Measurements from ENCODE around the gene DGKG. TPM values are rescaled to one million over a fixed set of nuclear protein-coding genes. Genes with fewer than 3 reads are reported as not detected.
A peak's percentile ranks its signal among the peaks of the same experiment; 100 is the strongest.

Gene DGKG
- total RNA-seq, 1 donor from 2014 or later = 48.7 TPM

DNA sequence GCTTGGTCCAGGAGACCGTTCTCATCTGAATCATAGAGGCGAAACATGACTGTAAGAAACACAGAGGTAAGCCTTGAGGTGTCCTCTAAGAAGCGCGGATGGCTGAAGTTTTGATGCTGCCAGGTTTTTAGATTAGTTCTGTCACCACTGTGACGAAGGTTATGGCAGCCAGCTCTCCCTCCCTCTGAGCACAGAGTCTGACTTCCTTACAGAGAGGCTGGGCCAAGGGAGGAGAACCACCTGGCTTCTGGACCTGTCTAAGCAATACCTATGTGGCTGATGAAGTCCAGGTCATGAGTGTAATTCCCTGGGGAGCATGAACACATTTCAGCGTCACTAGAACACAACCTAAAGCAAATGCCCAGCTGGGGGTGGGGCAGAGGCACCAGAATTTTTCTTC is 77.4 kb downstream of the DGKG start:
- intact Hi-C loops (cut with DNase I) = no loop called here
- DNase-seq (ENCODE audit: low spot score) = no peak

DNA sequence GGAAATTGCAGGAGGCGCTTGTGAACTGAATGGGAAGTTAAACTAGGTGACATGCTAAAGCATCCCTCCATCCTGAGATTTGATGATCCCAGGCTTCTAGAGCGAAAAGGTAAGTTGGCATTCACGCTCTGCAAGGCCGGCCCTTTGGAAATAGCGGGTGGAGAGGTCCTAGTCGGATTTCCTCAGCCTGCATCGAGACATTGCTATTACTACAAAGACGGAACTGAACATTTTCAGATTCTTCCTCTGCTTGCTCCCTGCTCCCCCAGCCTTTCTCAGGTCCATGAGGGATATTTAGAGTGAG is 77.7 kb downstream of the DGKG start:
- intact Hi-C loops (cut with DNase I) = no loop called here
- no peak for DNase-seq (ENCODE audit: low spot score)

DNA sequence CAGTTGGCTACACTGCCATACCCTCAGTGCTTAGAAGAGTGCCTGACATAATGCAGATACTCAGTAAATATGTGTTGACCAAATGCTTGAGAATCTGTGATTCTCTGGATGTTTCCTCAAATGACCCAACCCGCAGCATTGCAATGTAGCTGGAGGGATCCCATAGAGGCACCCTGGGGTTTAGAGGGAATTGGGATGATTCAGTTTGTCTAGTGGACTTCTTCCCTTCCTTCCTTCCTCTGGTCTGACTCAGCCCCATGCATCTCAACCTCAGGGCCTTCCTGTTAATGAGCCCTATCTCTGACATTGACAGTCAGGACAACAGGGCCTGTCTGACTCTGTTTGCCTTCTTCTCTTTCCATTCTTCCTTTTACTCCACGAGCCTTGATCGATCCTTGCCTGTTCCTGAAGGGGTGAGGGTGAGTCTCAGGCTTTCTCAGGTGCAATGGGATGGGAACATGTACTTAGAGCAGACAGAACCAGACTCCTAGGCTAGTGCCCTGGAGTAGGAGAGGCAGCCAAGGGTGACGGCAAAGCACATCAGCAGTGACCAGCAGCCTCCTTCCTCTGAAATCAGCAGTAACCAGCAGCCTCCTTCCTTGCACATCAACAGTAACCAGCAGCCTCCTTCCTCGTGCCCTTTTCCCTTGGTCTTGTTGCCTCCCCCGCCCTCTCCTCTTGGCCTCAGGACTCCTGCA is 78.2 kb downstream of the DGKG start:
- intact Hi-C loops (cut with DNase I) = no loop called here
- no peak for DNase-seq (ENCODE audit: low spot score)

DNA sequence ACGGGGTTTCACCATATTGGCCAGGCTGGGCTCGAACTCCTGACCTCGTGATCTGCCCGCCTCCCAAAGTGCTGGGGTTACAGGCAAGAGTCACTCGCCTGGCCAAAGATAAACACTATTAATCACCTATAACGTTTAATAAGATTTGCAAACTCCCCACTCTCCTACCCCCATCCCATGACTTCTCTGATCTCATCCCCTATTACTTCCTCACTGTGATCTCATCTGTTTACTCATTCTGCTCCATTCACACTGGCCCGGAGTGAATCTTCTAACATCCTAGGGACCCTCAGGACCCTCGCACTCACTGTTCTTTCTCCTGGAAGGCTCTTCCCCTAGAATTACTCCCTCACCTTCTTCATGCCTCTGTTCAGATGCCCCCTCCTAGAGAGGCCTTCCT is 78.9 kb downstream of the DGKG start:
- intact Hi-C loops (cut with DNase I) = no loop called here
- no peak for DNase-seq (ENCODE audit: low spot score)

DNA sequence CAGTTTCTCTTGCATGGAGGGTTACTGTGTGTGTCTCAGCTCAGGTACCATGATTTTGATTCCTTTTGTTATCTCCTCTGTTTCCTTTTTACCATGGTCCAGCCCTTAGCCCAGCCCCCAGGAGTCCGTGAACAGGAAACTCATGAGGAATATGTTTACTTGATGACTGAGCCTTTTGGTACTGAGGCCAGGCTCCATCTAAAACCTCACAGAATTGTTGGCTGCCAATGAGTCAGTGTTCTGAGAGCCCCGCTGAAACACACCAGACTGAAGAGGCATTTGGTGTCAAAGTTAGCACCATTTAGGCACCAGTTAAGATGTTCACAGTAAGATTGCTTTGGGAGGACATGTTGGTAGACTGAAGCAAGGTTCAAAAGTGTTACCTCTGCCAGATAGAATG is 80.9 kb downstream of the DGKG start:
- no peak for DNase-seq (ENCODE audit: low spot score)
- intact Hi-C loops (cut with DNase I) = no loop called here

DNA sequence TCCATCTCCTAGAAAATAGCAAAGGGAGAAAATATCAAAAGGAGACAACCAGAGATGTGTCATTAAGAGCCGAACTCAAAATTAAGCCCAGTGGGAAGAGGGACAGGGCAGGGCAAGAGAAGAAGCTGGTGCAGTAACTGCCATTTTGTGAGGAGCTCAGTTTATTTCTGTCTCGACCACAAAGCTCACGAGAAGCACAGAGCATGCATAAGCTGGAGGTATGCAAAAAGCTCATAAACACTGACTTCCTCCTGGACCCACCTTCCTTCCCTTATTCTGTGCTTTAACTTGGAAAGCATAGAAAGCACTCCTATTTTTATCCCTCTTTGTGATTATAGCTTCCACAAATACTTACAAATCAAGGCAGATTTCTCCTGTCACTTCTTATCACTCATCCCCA is 81.3 kb downstream of the DGKG start:
- intact Hi-C loops (cut with DNase I) = no loop called here
- DNase-seq (ENCODE audit: low spot score) = no peak

DNA sequence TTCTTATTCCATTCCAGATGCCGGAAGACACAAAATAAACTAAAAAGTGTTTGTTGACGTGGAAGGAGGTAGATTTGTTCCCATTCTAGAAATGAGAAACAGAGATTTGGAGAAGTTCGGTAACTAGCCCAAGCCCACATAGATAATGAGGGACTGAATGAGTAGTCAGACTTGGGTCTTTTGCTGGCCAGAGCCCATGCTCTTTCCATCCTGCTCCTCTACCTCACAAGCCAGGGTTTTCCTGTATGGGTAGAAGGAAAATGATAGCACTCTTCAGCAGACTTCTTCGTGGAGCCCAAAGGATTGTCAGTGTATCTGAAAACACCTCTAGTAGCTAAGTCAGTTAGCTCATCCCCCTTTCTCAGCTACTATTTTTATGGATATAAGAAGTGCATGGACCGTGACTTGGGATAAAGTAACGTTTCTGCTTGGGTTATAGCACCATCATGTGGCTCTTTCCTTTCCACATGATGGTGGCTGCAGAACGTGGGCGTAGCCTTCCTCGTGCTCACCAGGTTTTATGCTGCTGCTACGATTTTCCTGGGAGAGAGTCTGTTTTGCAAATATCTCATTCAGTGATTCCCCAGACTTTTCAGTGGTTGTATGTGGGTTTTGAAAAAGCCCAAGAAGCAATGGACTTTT is 84.6 kb downstream of the DGKG start:
- intact Hi-C loops (cut with DNase I) = no loop called here
- DNase-seq (ENCODE audit: low spot score) = no peak

DNA sequence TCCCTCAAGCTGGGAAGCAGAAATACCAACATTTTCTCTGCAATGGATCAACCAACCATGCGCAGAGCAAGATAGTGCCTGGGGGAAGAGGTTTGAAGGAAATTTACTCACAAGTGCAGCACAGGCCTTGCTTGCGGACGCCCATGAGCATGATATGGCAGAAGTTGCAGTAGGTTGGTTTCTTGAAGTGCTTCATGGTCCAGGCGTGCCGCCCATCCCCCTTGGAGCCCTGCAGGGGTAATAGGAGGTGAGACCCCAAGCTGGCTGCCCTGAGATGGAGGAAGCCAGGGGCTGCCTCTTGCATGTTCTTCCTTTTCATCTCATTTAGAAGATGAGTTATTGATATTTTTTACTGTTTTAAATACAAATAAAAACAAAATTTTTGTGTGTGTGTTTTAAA is 86.6 kb downstream of the DGKG start:
- DNase-seq (ENCODE audit: low spot score) = no peak
- intact Hi-C loops (cut with DNase I) = no loop called here

DNA sequence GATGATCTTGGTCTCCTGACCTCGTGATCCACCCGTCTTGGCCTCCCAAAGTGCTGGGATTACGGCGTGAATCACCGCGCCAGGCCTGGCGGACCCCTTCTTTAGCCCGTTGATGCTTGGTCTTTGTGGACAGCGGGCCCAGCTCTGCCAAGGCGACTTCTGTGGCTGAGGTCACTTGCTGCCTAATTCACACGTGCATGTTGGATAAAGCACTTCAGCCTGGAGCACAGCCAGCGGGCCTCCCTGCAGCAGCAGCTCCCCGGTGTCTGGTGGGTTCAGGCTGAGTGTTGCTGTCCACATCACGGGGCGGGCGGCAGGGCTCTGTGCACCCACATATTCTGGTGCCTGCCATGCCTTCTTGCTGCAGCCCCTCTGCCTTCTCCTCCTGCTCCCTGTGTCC is 88.4 kb downstream of the DGKG start:
- peak; percentile 41 for DNase-seq (ENCODE audit: low spot score)
- intact Hi-C loops (cut with DNase I) = no loop called here

DNA sequence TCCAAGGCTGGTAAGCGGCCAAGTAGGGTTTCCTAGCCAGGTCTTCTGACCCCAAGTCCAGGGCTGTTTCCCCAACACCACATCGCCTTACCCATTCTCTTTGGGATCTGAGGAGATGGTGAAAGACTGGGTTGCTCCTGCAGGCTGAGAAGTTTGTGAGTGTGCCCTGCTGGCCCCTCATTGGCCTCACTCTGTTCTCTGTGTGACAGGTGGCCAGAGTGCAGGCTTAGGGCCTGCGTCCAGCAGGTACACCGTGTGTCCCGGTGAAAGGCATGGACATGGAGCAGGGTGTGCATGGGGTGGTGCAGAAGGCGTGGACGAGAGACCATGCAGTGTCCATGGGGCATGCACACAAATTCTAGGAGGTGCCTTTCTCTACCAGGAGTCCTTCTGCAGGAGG is 91.3 kb downstream of the DGKG start:
- intact Hi-C loops (cut with DNase I) = no loop called here
- peak; percentile 31 for DNase-seq (ENCODE audit: low spot score)

DNA sequence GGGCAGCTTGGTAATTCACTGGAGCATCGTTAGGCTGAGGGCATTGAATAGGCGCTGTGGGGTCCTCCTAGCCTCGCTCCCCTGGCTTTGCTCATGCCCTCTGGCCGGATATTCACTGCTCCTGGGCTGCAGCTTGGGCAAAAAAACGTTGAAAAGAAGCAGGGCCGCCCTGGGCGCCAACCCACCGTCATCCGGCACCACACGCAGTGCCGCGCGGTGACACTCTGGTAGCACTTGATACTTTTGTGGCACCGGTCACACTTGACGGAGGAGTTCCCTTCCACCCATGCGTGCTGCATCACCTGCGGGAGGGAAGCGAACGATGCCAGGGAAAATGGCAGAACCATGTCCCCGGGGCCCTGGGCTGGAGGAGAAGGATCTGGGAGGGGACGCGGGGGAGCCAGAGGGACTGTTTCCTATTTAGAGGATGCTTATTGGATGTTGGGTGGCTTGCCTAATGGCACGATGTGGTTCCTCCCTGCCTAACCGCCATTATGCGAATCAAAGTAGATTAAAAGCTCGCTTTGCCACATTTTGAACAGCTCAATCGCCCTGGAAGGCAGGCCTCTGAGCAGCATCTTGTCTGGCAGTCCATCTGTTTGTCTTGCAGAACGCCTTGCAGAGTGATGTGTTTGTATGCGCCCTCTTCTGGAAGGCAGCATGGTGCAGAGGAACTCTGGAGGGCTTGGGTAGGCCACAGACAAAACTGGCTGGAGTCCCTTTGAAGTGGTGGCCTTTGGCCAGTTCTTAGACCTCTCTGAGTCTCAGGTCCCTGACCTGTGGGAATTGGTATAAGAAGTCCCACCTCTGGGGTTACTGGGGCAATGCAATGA is 93.2 kb downstream of the DGKG start:
- intact Hi-C loops (cut with DNase I) = no loop called here
- peak; percentile 50 for DNase-seq (ENCODE audit: low spot score)

DNA sequence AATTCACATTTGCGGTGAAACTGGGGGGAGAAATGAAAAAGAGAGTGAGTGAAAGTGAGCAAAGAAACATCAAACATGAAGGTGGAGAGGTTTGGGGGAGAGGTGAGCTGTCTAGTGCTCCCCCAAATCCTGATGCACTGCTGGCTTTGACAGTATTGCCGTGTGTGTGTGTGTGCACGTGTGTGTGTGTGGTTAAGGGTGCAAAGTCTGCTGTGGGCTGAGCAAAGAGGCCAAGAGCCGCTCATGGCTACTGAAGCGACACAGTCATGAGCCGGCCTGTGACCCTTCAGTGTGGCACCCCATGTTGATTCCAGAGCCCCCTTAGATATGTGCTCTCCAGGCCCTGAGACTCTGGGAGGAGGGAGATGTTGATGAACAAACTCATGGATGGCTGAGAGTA is 94.3 kb downstream of the DGKG start:
- intact Hi-C loops (cut with DNase I) = no loop called here
- DNase-seq (ENCODE audit: low spot score) = peak; percentile 33

DNA sequence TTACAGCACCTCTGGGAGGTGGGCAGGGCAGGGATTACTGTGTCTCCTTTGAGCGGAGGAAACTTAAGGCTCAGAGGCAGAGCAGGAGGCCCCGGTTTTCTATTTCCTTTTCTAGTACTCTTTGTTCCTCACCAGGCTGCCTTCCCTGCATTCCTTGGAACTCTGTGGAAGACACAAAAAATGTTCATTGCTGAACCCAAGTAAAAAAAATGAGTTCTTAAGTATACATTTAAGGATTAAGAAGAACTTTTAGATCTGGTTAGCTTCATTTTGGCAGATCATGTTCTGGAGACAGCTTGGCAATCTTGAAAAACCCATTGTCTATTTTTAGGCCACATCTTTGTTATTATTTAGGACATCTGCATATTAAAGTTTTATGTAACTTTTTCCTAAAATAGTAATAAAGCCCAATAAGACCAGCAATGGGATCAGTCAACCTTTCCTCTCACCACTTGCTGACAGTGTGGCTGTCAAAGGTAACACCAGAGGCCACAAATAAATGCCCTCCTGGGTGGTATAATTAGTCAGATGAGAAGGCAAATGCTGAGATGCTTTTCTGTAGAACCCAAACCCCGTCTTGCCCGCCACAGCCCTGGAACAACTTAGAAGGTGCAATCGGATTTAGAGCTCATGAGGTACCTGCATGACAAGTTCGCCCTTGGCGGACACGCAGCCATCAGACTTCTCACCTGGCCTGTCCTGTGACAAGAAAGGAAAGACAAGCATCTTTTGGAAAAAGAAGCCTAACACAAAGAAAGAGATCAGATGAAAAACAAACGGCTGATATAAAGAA is 97.2 kb downstream of the DGKG start:
- intact Hi-C loops (cut with DNase I) = no loop called here

DNA sequence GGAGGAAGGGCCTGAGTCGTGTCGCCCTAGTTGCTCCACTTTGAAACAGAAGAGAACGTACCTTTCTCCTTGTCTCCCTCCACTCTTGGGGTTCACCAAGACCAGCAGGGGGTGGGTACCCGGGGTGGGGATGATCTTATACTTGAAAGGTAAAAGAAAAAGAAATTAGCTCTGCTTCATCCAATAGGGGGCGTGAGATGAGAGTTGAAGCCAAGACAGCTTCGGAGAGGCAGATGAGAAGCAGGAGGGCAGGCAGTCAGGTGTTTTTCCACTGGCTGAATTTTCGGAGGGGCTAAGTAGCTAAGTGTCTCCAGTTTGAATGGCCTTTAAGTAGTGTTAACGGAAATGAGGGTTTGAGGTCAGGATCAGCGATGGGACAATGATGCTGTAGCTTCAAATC is 100.4 kb downstream of the DGKG start:
- peak; percentile 47 for DNase-seq (ENCODE audit: low spot score)
- intact Hi-C loops (cut with DNase I) = no loop called here

More for the DNA sequence above, 97.2 kb downstream of the DGKG start:
- DNase-seq (ENCODE audit: low spot score) = peak; percentile 31

DNA sequence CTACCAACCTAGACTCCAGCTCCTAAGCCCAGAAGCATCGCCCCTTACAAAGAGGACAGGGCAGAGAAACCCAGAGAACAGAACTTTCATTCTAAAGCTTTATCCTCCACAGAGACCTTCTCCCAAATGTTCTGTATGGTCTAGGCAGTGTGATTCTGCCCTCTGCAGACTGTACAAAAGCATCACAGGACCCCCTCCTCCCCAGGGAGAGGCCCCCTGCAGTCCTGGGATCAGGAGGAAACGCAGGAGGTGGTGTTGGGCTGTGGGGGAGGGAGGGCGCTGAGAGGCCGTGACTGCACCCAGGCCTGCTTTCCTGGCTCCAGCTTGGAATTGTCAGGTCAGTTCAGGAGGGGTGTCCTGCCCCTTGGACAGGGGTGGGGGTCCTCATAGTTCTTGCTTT is 101.3 kb downstream of the DGKG start:
- peak; percentile 55 for DNase-seq (ENCODE audit: low spot score)
- intact Hi-C loops (cut with DNase I) = no loop called here

DNA sequence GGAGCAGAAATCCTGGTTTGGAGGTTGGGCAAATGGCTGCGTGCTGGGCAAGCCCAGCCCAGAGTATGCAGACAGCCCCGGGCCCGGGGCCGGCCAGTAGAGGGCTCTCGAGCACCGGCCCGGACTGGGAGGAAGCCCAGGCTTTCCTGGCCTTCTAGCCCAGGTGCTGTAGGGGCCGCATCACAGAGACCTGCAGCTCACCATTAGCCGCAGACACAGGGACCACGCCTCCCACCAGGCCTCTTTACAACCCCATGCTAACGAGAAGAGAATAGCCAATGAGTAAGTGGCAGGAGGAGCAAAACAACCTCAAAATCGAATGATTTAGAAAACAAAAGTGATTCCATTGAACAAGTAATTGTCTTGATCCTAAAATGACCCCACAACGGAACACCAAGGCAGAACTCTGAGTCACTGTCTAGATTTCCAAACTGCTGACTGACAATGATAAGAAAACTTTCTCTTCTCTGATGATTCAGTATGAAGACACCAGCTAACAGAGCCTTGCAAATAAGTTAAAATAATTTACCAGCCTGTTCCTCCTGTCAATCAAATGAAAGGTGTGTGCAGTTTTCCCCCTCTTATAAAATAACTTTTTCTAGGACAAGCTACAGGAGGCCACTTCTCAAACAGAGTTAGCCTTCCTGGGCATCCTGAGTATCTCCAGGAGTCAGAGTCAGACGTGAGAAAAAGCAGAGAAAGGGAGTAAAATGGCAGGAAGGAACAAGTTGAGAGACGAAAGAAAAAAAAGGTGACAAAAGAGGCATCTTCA is 102.2 kb downstream of the DGKG start:
- DNase-seq (ENCODE audit: low spot score) = peak; percentile 77
- intact Hi-C loops (cut with DNase I) = loop anchor here (1.0 to 5.0 kb wide), 2 partner anchors 277 to 281 kb away; no protein-coding TSS in a partner anchor

DNA sequence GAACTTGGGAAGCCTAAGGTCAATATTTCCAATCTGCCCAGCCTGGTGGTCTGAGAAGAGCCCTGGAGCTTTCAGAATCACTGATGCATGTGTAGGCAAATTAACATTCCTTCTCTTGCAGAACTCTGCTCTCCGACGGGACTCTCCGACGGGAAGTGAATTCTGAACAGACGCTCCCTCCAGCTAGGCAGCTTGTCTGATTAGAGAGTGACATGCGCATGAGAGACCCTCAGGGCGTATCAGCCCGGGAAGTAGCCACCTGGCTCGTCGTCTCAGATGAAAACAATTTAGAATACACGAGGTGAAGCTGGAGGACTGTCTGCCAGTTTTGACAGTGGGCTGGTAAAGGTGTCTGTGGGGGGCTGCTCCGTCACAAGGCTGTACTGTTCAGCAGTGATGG is 103.1 kb downstream of the DGKG start:
- DNase-seq (ENCODE audit: low spot score) = no peak
- intact Hi-C loops (cut with DNase I) = loop anchor here (1.0 to 5.0 kb wide), 2 partner anchors 277 to 281 kb away; no protein-coding TSS in a partner anchor

DNA sequence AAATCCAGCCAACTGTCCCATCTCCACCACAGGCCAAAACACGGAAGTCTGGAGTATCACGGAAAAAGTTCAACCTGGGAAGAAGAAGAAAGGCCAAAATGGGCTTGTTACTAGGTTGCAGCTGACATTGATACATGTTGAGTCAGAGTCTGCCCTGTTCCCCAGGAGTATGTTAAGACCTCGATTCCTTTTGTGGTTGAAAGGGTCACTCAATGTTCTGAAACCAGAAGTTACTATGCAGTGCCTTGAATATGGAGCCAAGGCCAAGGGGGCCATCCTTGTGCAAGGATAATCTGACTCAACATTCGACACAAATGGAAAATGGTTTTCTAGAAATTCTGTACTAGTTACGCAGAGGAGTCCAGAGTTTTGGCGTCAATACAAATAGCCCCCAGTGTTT is 104.2 kb downstream of the DGKG start:
- intact Hi-C loops (cut with DNase I) = loop anchor here (5.0 kb wide), 1 partner anchor 276 kb away; no protein-coding TSS in a partner anchor
- DNase-seq (ENCODE audit: low spot score) = no peak

DNA sequence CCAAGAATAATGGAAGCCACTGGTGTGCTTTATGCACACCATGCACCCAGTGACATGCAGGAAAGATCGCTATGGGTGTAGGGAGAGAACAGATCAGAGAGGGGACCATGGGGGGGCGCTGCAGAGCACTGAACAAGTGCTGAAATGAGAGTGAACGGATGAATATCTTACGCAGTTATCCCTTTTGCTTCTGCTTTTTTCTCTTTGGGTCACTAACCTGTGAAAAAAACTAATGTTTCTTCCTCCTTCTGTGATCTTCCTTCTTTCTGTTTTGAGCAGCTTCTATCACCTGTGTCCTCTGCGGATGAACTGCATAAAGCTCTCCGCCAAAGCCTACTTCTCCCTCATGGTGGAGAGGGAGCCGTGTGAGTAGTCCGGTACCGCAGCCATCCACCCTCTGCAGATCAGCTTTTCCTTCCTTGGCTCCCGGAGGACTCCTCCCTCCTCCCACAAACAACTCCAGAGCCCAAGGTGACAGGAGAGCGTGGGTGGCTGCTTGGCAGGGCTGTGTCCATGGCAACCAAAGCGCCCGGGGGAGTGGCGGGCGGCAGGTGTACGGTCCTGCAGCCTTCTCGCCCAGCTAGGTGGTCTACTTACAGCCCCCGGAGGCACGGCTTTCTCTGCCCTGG is 106.2 kb downstream of the DGKG start:
- intact Hi-C loops (cut with DNase I) = loop anchor here (5.0 kb wide), 1 partner anchor 274 kb away; no protein-coding TSS in a partner anchor
- DNase-seq (ENCODE audit: low spot score) = peak; percentile 71

All from cardiac septum (tissue), 1 donor.